ENCODE measurements around the gene COMMD7. TPM values are rescaled to one million over a fixed set of nuclear protein-coding genes. Genes with fewer than 3 reads are reported as not detected.

Gene COMMD7
- total RNA-seq, 2 experiments from 2014 or later = 30.7 to 34.0 TPM

DNA sequence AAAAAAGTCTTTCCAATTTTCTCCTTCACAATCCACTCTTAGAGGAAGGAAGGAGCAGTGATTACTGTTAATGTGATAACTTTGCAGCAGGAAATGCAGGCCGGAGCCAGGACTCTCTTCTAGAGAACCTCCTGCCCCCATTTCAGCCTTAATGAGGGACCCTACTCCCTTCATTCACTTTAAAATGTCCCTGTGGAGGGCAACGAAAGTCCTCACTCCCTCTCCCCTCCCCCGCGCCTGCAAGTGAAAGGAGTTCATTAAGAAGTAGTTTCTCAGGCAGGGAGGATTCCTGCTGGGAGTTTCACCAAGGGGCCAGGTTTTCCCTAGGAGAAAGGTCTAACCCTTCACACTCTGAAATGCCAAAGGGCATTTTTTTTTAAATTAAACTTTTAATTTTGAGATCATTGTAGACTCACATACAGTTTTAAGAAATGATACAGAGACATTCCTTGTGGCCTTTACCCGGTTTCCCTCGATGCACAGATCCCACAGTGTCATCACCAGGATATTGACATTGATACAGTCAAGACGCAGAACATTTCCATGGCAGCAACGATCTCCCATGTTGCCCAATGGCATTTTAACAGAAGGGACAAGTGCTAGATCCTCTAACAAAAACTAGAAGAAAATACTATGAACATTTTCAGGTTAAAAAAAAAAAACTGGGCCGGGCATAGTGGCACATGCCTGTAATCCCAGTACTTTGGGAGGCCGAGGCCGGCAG is 6.8 kb upstream of the COMMD7 start:
- intact Hi-C loops (cut with micrococcal nuclease) = no loop called here
- H3K36me3 Mint-ChIP-seq (ENCODE audit: low read depth) = no peaks in the 10 kb centered on the region
- H3K4me3 Mint-ChIP-seq = no peak overlapping the region
- H3K9me3 Mint-ChIP-seq = no peaks in the 10 kb centered on the region
- ChIA-PET POLR2A (no interaction called here), CTCF (no interaction called here)
- H3K4me1 Mint-ChIP-seq (ENCODE audit: low read depth) = peaks cover 7% of the 10 kb centered on the region
- ATAC-seq (no peak), DNase-seq (no peak)
- H3K27ac Mint-ChIP-seq = no peak overlapping the region
- H3K27me3 Mint-ChIP-seq = no peaks in the 10 kb centered on the region
- TF ChIP-seq CTCF (IDR thresholded peaks at IDR 0.05) = no peak

DNA sequence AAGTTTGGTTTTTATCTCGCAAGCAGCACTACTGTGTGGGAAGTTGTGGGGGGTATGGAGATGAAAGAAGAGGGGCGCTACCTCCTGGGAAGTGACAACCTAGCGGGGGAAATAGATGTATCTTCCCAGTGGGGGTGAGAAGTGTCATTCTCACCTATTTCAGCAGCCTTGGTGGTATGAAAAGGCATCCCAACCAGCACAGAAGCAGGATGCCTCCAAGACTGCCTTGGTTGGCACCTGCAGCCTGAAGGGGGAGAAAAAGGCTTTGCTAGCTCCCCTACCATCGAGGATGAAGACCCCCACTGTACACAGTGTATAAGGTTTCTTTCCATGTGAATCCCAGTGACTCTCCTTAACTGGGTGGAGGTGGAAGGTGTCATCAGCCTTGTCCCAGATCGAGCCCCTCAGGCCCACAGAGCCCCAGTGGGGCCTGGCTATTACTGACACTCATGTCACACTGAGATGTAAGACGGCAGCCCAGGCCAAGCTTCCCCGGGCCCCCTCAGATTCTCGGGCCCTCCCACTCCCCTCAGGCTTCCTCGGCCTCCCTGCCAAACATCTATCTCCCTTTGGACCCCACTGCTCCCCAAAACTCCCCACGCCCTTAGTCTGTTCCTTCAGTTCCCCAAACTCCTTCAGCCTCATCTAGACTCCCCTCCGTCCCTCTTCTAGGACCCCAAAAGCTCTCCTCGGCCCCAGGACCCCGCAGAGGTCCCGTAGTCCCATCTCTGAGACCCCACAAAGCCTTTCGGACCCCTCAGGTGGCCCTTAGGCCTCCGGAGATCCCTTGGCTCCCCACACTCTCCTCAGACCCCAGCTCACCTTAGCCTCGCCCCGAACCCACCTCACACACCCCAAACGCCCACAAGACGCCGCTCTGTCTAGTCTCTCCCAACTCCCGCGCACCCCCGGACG is 688 bp downstream of the COMMD7 start:
- intact Hi-C loops (cut with micrococcal nuclease) = no loop called here
- ATAC-seq (peak; percentile 20), DNase-seq (peak; percentile 49)
- H3K36me3 Mint-ChIP-seq (ENCODE audit: low read depth) = peaks cover 3% of the 10 kb centered on the region
- H3K4me3 Mint-ChIP-seq = peak overlapping the region; percentile 94
- peak; percentile 15 for TF ChIP-seq CTCF (IDR thresholded peaks at IDR 0.05)
- POLR2A ChIA-PET = interaction anchor here (0.6 to 2.6 kb wide), 5 partner anchors 11 to 70 kb away, joined by 3 to 19 read pairs (median 5); partner anchors contain the start of gene DNMT3B
- CTCF ChIA-PET = interaction anchor here (0.7 to 2.8 kb wide), 10 partner anchors 7 to 1023 kb away, joined by 3 to 25 read pairs (median 6); partner anchors contain the start of gene C20orf203
- H3K9me3 Mint-ChIP-seq = no peaks in the 10 kb centered on the region
- H3K4me1 Mint-ChIP-seq (ENCODE audit: low read depth) = peaks cover 33% of the 10 kb centered on the region
- no peaks in the 10 kb centered on the region for H3K27me3 Mint-ChIP-seq
- peak overlapping the region; percentile 94 for H3K27ac Mint-ChIP-seq

DNA sequence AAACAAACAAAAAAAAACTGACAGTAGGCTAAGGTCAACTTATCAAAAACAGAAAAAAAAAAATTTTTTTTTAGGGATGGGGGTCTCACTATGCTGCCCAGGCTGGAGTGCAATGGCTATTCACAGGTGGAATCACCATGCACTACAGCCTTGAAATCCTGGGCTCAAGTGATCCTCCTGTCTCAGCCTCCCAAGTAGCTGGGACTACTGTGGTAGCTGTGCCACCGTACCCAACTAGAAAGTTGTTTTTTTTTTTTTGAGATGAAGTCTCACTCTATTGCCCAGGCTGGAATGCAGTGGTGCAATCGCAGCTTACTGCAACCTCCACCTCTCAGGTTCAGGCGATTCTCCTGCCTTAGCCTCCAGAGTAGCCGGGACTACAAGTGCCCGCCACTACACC is 2.1 kb downstream of the COMMD7 start:
- Mint-ChIP-seq H3K36me3 (ENCODE audit: low read depth) (peaks cover 3% of the 10 kb centered on the region), H3K4me3 (no peak overlapping the region), H3K27me3 (no peaks in the 10 kb centered on the region), H3K9me3 (no peaks in the 10 kb centered on the region), H3K27ac (no peak overlapping the region), H3K4me1 (ENCODE audit: low read depth) (peaks cover 42% of the 10 kb centered on the region)
- intact Hi-C loops (cut with micrococcal nuclease) = no loop called here
- no peak for TF ChIP-seq CTCF (IDR thresholded peaks at IDR 0.05)
- CTCF ChIA-PET = interaction anchor here (1.7 kb wide), 1 partner anchor 37 kb away, joined by 8 read pairs; no protein-coding TSS in a partner anchor
- no peak for ATAC-seq
- POLR2A ChIA-PET = interaction anchor here (1.1 kb wide), 1 partner anchor 38 kb away, joined by 5 read pairs; no protein-coding TSS in a partner anchor
- no peak for DNase-seq

DNA sequence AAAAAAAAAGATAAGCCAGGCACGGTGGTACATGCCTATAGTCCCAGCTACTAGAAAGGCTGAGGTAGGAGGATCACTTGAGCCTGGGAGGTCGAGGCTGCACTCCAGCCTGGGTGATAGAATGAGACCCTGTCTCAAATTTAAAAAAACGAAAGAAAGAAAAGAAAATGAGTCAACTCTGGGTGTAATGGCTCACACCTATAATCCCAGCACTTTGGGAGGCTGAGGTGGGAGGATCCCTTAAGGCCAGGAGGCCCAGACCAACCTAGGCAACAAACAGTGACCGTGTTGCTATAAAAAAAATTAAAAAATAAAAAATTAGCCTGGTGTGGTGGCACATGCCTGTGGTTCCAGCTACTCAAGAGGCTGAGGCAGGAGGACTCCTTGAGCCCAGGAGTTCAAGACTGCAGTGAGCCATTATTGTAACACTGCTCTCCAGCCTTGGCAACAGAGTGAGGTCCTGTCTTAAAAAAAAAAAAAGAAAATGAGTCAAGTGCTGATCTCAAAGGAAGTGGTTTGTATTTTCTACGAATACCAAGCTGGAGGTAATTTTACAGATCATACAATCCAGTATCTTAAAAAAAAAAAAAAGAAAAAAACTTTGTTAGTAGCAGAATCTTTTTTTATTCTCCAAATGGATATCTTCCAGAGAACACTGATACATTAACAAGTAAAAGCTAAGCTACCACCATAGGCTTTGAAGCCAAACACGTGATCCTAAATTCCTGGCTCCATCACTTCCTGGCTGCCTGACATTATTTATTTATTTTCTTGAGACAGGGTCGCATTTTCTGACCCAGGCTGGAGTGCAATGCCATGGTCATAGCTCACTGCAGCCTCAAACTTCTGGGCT is 5.7 kb downstream of the COMMD7 start:
- Mint-ChIP-seq H3K4me3 (peak overlapping the region; percentile 27), H3K27ac (peak overlapping the region; percentile 89), H3K9me3 (no peaks in the 10 kb centered on the region), H3K27me3 (no peaks in the 10 kb centered on the region), H3K4me1 (ENCODE audit: low read depth) (peaks cover 38% of the 10 kb centered on the region), H3K36me3 (ENCODE audit: low read depth) (peaks cover 3% of the 10 kb centered on the region)
- DNase-seq = peak; percentile 65
- intact Hi-C loops (cut with micrococcal nuclease) = no loop called here
- TF ChIP-seq CTCF (IDR thresholded peaks at IDR 0.05) = no peak
- ChIA-PET CTCF (interaction anchor here (0.9 to 2.4 kb wide), 4 partner anchors 41 to 208 kb away, joined by 3 to 14 read pairs (median 8); partner anchors contain the start of gene C20orf203), POLR2A (interaction anchor here (0.6 kb wide), 1 partner anchor 370 kb away, joined by 5 read pairs; no protein-coding TSS in a partner anchor)
- ATAC-seq = peak; percentile 88

Measured in activated CD8-positive, alpha-beta T cell treated with anti-CD3 and anti-CD28 coated beads for 36 hours (primary cell).